ENCODE measurements around the gene SSX3.
"Not testable (repeated sequence)": the region's sequence is repeated elsewhere in the genome, so short reads cannot be mapped to it uniquely, and the experiment has no call there.

The SSX3 gene

GRCh38 chrX:48356315-48357094 is at the start of gene SSX3:
SSX3 (minus strand) TSS chrX:48356703; CDS start chrX:48355249, 1,454 bp downstream.
- not testable (repeated sequence) for FAIRE-seq

GRCh38 chrX:48397825-48398224 is 41.3 kb upstream of the SSX3 start:
- not testable (repeated sequence) for FAIRE-seq; DNase-seq (ENCODE audit: low spot score)

More at GRCh38 chrX:48356315-48357094, at the start of gene SSX3:
- not testable (repeated sequence) for DNase-seq (ENCODE audit: low spot score)

GRCh38 chrX:48396931-48397330 is 40.4 kb upstream of the SSX3 start:
- FAIRE-seq; DNase-seq (ENCODE audit: low spot score): not testable (repeated sequence)

GRCh38 chrX:48383239-48383638 is 26.7 kb upstream of the SSX3 start, which contains the start of gene SSX4:
SSX4 (plus strand) TSS chrX:48383539; CDS start chrX:48384054, 515 bp downstream.
- DNase-seq (ENCODE audit: low spot score); FAIRE-seq: not testable (repeated sequence)

GRCh38 chrX:48370408-48370807 is 13.9 kb upstream of the SSX3 start:
- not testable (repeated sequence) for DNase-seq (ENCODE audit: low spot score); FAIRE-seq

DNA sequence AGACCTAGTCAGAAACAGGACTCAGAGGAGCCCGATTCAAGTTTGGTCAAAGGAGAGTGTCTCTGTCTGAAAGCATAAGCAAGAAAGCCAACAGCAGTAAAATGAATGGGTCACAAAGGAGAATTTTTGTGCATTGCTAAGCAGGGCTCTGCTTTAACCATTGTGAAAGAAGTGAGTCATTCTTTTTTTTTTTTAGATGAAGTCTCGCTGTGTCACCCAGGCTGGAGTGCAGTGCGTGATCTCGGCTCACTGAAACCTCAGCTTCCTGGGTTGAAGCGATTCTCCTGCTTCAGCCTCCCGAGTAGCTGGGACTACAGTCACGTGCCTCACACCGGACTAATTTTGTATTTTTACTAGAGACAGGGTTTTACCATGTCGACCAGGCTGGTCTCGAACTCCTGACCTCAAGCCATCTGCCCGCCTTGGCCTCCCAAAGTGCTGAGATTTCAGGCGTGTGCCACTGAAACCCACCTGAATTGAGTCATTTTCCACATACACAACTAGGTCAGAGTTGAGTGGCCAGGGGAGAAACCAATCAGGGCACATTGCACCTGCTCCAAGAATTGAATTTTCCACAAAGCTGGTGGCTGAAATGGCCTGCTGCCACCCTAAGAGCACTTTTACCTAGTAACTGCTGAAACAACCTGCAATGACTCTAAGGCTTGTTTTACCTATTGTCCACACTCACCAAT is 11.4 kb upstream of the SSX3 start:
- FAIRE-seq; DNase-seq (ENCODE audit: low spot score): not testable (repeated sequence)

DNA sequence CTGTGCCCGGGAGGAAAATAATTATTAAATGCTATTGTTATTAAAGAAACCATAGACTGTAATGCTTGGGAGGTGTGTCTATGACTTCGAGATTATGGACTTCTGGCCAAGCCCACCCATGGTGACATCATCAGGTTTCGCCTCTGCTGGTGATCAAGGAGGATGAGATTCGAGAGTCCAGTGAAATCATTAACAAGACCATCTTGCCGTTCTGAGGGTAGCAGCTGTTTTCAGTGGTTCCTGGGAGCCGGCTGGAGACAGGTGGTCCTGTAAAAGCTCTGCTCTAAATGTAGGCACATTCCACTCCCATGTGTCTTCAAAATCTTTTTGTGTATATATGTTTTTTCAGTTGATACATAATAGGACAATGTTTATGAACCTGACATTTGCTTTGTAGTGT is 2.8 kb upstream of the SSX3 start:
- DNase-seq (ENCODE audit: low spot score); FAIRE-seq: not testable (repeated sequence)

- FAIRE-seq (no peak), DNase-seq (ENCODE audit: low spot score) (no peak)
Measured at GRCh38 chrX:48357681-48358080, 1.2 kb upstream of the SSX3 start.

GRCh38 chrX:48346059-48346458 is 10.4 kb downstream of the SSX3 start:
- DNase-seq (ENCODE audit: low spot score); FAIRE-seq: not testable (repeated sequence)

DNA sequence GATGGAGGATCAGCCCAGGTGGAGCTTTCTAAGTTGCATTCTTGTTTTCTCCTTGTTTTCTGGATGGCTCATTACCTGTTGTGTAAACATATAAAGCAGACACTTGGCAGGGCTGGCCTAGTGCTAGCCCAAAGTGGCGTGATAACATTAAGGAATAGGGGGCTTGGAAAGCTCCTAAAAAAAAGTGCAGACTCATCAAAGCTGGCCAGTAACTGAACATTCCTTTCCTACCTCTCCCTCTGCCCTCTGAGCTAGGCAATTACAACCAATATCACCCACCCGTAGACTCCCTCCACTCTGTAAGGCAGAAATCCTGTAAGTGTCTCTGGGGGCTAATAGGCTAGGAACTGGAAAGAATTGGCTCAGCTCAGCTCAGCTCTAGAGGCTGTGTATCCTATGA is 42.5 kb downstream of the SSX3 start:
- not testable (repeated sequence) for DNase-seq (ENCODE audit: low spot score); FAIRE-seq

- DNase-seq (ENCODE audit: low spot score) (no peak), FAIRE-seq (no peak)
Measured at GRCh38 chrX:48306175-48306574, 50.3 kb downstream of the SSX3 start.

Measured in urothelium cell line (cell line).